Erythroblast (primary cell): ENCODE measurements around the gene GNAO1.

ENCODE experiments used
- GATA1 ChIP-seq: IDR thresholded peaks from 2 replicates; pipeline ENCODE4 v1.6.1; 2011; ENCODE audit warnings: low read depth, mild to moderate bottlenecking, control low read depth, low read length, moderate library complexity
- POLR2A ChIP-seq: IDR thresholded peaks from 2 replicates; pipeline ENCODE4 v1.6.1; 2011; ENCODE audit warnings: mild to moderate bottlenecking, low read length

DNA sequence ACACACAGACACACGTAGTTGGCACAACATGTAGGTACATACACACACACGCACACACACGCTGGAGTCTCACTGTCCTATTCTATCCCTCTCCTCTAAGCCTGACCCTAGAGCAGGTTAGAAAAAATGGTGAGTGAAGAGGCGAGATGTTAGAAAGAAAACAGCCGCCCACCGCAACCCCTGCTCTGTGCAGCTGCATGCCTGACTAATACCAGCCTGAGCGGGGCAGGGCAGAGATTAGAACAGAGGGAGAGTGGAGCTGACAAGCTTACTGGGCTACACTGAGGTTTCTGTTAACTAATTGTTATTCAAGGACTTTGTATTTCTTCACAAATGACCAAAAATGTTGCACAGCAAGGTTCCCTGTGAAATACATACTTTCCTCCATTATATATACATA is 174.3 kb downstream of the GNAO1 start:
- TF ChIP-seq POLR2A (no peak), GATA1 (no peak)
